Neural progenitor cell (in vitro differentiated cells): ENCODE results near the gene CARNS1. TPM values are rescaled to one million over a fixed set of nuclear protein-coding genes. Genes with fewer than 3 reads are reported as not detected.

ENCODE experiments used
- DNase-seq: peaks from one replicate; pipeline ENCODE4 v3.0.0-alpha.2; 2016; ENCODE audit warnings: low spot score
- H2AFZ ChIP-seq: fragments of 200-600 bp; sonication (generic); replicated peaks from 2 replicates; pipeline ENCODE4 v1.6.1; 2016; ENCODE audit warnings: antibody characterized with exemption
- H3F3A ChIP-seq: fragments of 200-600 bp; sonication (generic); 2 replicates; pipeline ENCODE4 v1.6.1; 2016; ENCODE audit warnings: antibody characterized with exemption, low read depth
- H3K27ac ChIP-seq: fragments of 200-600 bp; sonication (generic); 2 replicates; pipeline ENCODE4 v1.5.1; 2016; ENCODE audit warnings: mild to moderate bottlenecking
- H3K27me3 ChIP-seq: fragments of 200-600 bp; sonication (generic); 2 replicates; pipeline ENCODE4 v1.6.1; 2016; ENCODE audit warnings: mild to moderate bottlenecking, moderate library complexity
- H3K36me3 ChIP-seq: fragments of 200-600 bp; sonication (generic); 2 replicates; pipeline ENCODE4 v1.5.1; 2016
- H3K4me1 ChIP-seq: fragments of 200-600 bp; sonication (generic); 2 replicates; pipeline ENCODE4 v1.6.1; 2016; ENCODE audit warnings: mixed run types
- H3K4me2 ChIP-seq: fragments of 200-600 bp; sonication (generic); 2 replicates; pipeline ENCODE4 v1.6.1; 2016
- H3K4me3 ChIP-seq: fragments of 200-600 bp; sonication (generic); 2 replicates; pipeline ENCODE4 v1.5.1; 2016
- H3K79me2 ChIP-seq: fragments of 200-600 bp; sonication (generic); 2 replicates; pipeline ENCODE4 v1.6.1; 2016; ENCODE audit warnings: low read depth
- H3K9ac ChIP-seq: fragments of 200-600 bp; sonication (generic); 2 replicates; pipeline ENCODE4 v1.6.1; 2016
- H3K9me3 ChIP-seq: fragments of 200-600 bp; sonication (generic); 2 replicates; pipeline ENCODE4 v1.5.1; 2016; ENCODE audit warnings: low read depth
- H4K20me1 ChIP-seq: fragments of 200-600 bp; sonication (generic); 2 replicates; pipeline ENCODE4 v1.6.1; 2016; ENCODE audit warnings: low read depth
- H3K27ac Mint-ChIP-seq: 3 replicates; pipeline ENCODE4 v1.8.0; 2021; ENCODE audit warnings: mixed read lengths
- H3K27me3 Mint-ChIP-seq: 2 replicates; pipeline ENCODE4 v1.8.0; 2022; ENCODE audit warnings: low read depth, mild to moderate bottlenecking, inconsistent platforms, moderate library complexity, mixed read lengths; ENCODE audit not compliant: insufficient read depth
- H3K36me3 Mint-ChIP-seq: 3 replicates; pipeline ENCODE4 v1.8.0; 2021; ENCODE audit warnings: mixed read lengths
- H3K4me1 Mint-ChIP-seq: 3 replicates; pipeline ENCODE4 v1.8.0; 2021; ENCODE audit warnings: mixed read lengths
- H3K4me3 Mint-ChIP-seq: 3 replicates; pipeline ENCODE4 v1.8.0; 2021; ENCODE audit warnings: mild to moderate bottlenecking, moderate library complexity, mixed read lengths
- H3K9me3 Mint-ChIP-seq: 3 replicates; pipeline ENCODE4 v1.8.0; 2020; ENCODE audit warnings: mixed read lengths
- CTCF ChIP-seq: fragments of 200-600 bp; sonication (generic); IDR thresholded peaks from 2 replicates; pipeline ENCODE4 v1.5.1; 2017; ENCODE audit warnings: antibody characterized with exemption, mild to moderate bottlenecking
- EZH2 ChIP-seq: fragments of 200-600 bp; sonication (generic); IDR thresholded peaks from 2 replicates; pipeline ENCODE4 v1.6.1; 2017; ENCODE audit warnings: antibody characterized with exemption, mild to moderate bottlenecking, moderate library complexity
- EZH2phosphoT487 ChIP-seq: fragments of 200-600 bp; sonication (generic); IDR thresholded peaks from 2 replicates; pipeline ENCODE4 v1.6.1; 2017; ENCODE audit warnings: antibody characterized with exemption
- total RNA-seq: library from RNA; depleted of rRNA; stranded (reverse); fragments of >200 nt; gene quantifications from 2 replicates; pipeline ENCODE4 v1.2.3, GENCODE V29; 2015; ENCODE audit warnings: low replicate concordance

CARNS1 gene
- total RNA-seq, 1 donor from 2014 or later = 0.52 TPM

DNA sequence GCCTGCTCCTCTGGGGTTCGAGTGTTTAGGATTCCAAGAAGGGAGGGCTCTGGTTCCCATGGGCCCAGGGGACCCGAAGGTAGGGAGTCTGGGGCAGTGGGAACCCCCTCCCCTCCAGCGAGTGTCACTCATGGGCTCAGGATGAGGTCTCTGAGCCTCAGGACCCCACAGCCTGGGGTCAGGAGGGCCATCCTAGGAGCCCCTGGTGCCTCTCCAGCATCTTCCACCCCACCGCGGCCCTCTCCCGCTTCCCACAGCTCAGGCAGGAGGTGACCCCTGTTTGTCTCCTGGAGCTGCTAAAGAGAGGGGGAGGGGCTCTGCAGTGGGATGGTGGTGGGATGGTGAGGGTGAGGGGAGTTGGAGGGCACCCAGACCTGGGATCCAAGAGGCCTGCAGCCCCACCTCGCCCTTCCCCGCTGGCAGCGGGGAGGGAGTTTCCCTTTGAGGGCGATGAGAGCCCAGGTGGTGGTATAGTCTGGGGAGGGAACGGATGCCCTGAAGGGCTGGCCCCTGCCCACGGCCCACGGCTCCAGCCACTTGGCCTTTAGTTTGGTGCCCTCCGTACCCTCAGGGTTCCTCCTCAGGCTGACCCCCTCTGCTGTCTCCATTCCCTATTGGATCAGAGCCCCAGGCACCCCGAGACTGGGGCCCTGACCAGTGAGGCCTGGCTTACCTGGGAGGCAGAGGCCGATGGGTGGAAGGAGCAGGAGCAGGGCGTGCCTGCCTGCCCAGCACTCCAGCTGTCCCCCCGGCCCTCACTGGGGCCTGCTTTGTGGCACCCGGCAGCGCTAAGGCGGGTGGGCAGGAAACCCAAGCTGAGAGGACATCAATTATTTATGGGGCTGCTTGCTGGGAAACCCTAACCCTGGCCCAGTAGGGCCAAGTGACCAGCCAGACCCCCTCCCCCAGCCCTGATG, 38.6 kb downstream of the CARNS1 start:
- Histone ChIP-seq H3K79me2 (no peaks in the 10 kb centered on the region), H3K4me1 (no peaks in the 10 kb centered on the region), H3K36me3 (no peaks in the 10 kb centered on the region), H3K4me3 (no peak overlapping the region), H3K4me2 (no peak overlapping the region), H2AFZ (no peak overlapping the region), H3K27me3 (no peaks in the 10 kb centered on the region), H4K20me1 (no peaks in the 10 kb centered on the region), H3K9ac (no peak overlapping the region), H3K27ac (no peak overlapping the region), H3K9me3 (no peaks in the 10 kb centered on the region), H3F3A (no peaks in the 10 kb centered on the region)
- no peaks in the 10 kb centered on the region for H3K36me3 Mint-ChIP-seq
- no peak overlapping the region for H3K4me3 Mint-ChIP-seq
- TF ChIP-seq EZH2phosphoT487 (no peak), EZH2 (no peak), CTCF (no peak)
- H3K9me3 Mint-ChIP-seq = no peaks in the 10 kb centered on the region
- no peak for DNase-seq
- H3K4me1 Mint-ChIP-seq = peaks cover 17% of the 10 kb centered on the region
- peaks cover 4% of the 10 kb centered on the region for H3K27me3 Mint-ChIP-seq
- no peak overlapping the region for H3K27ac Mint-ChIP-seq

GRCh38 chr11:67455054-67455453, 39.6 kb downstream of the CARNS1 start, which contains the start of gene CABP4:
CABP4 (plus strand) TSS chr11:67455354; CDS start chr11:67455424, 70 bp downstream.
- Histone ChIP-seq H2AFZ (no peak within 1 kb of the TSS), H3K9ac (no peak within 1 kb of the TSS), H4K20me1 (no peaks in the 10 kb centered on the region), H3F3A (no peaks in the 10 kb centered on the region), H3K79me2 (no peaks in the 10 kb centered on the region), H3K27me3 (no peaks in the 10 kb centered on the region), H3K27ac (no peak within 1 kb of the TSS), H3K4me2 (no peak within 1 kb of the TSS), H3K4me3 (no peak within 1 kb of the TSS), H3K36me3 (no peaks in the 10 kb centered on the region), H3K9me3 (no peaks in the 10 kb centered on the region), H3K4me1 (no peaks in the 10 kb centered on the region)
- Mint-ChIP-seq H3K27me3 (peaks cover 6% of the 10 kb centered on the region), H3K4me1 (peaks cover 13% of the 10 kb centered on the region), H3K27ac (no peak within 1 kb of the TSS), H3K9me3 (no peaks in the 10 kb centered on the region), H3K4me3 (no peak within 1 kb of the TSS), H3K36me3 (no peaks in the 10 kb centered on the region)
- DNase-seq = no peak
- no peak for TF ChIP-seq EZH2phosphoT487
- no peak for TF ChIP-seq CTCF
- TF ChIP-seq EZH2 = no peak

- no peaks in the 10 kb centered on the region for H3K4me1 ChIP-seq
- no peak overlapping the region for H3K4me3 ChIP-seq
- H3K27me3 Mint-ChIP-seq = peaks cover 6% of the 10 kb centered on the region
- peaks cover 7% of the 10 kb centered on the region for H3K4me1 Mint-ChIP-seq
- no peaks in the 10 kb centered on the region for H3K9me3 ChIP-seq
- no peak overlapping the region for H3K27ac ChIP-seq
- H3K36me3 Mint-ChIP-seq = no peaks in the 10 kb centered on the region
- no peaks in the 10 kb centered on the region for H3F3A ChIP-seq
- H3K9me3 Mint-ChIP-seq = no peaks in the 10 kb centered on the region
- DNase-seq = no peak
- no peak overlapping the region for H3K9ac ChIP-seq
- H2AFZ ChIP-seq = no peak overlapping the region
- H3K27ac Mint-ChIP-seq = no peak overlapping the region
- no peaks in the 10 kb centered on the region for H3K36me3 ChIP-seq
- no peaks in the 10 kb centered on the region for H3K27me3 ChIP-seq
- H3K4me2 ChIP-seq = no peak overlapping the region
- no peaks in the 10 kb centered on the region for H3K79me2 ChIP-seq
- no peak overlapping the region for H3K4me3 Mint-ChIP-seq
- no peak for TF ChIP-seq EZH2phosphoT487
- TF ChIP-seq CTCF = no peak
- no peak for TF ChIP-seq EZH2
- H4K20me1 ChIP-seq = no peaks in the 10 kb centered on the region
These were observed 40.7 kb downstream of the CARNS1 start for GRCh38 chr11:67456068-67456705.
